Measurements from ENCODE around the gene SMIM5.

The SMIM5 gene

DNA sequence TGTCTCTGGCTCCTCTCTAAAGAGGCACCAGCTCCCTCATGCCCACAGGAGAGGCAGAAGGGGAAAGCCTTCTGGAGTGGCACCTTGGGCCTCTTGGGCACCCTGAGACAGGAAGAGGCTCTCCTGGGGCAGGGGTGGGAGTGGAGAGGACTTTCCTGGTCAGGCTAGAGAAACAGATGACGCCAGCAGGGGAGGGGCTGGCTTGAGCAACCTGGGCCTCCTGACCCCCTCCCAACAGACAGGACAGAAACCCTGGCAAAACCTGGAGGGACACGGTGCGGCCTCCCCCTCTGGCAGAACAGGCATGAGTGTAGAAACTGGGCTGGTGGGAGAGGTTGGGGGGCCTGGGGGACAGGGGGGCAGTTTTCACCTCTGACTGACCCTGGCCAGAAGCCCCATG lies 6.1 kb downstream of the SMIM5 start:
- no peaks in the 10 kb centered on the region for H3K9me3 ChIP-seq (ENCODE audit: control insufficient read depth in 5 of 5, low read length in 5 of 5)
- H3K27ac ChIP-seq (ENCODE audit: low read depth, low read length): no peak overlapping the region
- no peak overlapping the region for H3K9ac ChIP-seq (ENCODE audit: low read length in 5 of 5)
- peaks cover 0 to 3% (median under 1%) of the 10 kb centered on the region in 5 donors for H3K4me1 ChIP-seq (ENCODE audit: control insufficient read depth in 5 of 5, insufficient read depth in 5 of 5, low read length in 5 of 5)
- peaks cover 0 to 57% (median 32%) of the 10 kb centered on the region in 5 donors for H3K36me3 ChIP-seq (ENCODE audit: control insufficient read depth in 5 of 5, insufficient read depth in 5 of 5, low read length in 5 of 5)
- H3K4me3 ChIP-seq (ENCODE audit: low read depth in 1 of 5, low read length in 5 of 5): no peak overlapping the region
- H3K27me3 ChIP-seq (ENCODE audit: control insufficient read depth in 5 of 5, insufficient read depth in 4 of 5, low read length in 5 of 5): no peaks in the 10 kb centered on the region

DNA sequence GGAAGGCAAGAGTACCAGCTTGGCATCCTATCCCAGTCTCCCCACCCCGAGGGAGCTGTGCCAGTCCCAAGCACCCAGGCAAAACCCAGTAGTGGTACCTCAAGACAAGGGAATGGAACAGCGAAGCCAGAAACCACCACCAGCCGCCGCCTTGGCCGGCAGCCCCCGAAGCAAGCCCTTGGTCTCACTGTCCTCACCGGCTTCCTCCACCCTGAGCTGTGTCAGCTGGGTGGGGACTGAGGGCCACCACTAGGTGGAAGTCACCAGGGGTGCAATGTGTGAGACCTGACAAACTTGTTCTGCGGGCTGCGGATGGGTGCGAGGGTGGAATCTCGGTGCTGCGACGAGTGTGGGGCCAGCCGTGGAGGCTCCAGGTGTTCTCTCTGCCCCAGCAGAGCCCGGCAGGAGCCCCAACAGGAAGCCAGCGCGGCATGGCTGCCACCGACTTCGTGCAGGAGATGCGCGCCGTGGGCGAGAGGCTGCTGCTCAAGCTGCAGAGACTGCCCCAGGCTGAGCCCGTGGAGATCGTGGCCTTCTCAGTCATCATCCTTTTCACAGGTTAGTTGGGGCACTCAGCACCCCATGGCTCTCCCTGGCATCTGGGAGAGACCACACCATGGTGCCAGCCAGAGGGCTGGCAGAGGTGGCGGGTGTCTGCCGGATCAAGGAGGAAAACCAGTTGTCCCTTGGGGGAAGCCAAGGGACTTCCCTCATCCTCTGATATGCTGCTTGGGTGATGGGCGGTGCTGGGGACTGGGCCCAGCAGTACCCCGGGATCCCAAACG lies 6.7 kb downstream of the SMIM5 start:
- H3K27ac ChIP-seq (ENCODE audit: low read depth, low read length): no peak overlapping the region
- no peak overlapping the region for H3K4me3 ChIP-seq (ENCODE audit: low read depth in 1 of 5, low read length in 5 of 5)
- no peaks in the 10 kb centered on the region for H3K9me3 ChIP-seq (ENCODE audit: control insufficient read depth in 5 of 5, low read length in 5 of 5)
- H3K4me1 ChIP-seq (ENCODE audit: control insufficient read depth in 5 of 5, insufficient read depth in 5 of 5, low read length in 5 of 5): no peaks in the 10 kb centered on the region
- H3K9ac ChIP-seq (ENCODE audit: low read length in 5 of 5): no peak overlapping the region
- peaks cover 0 to 57% (median 32%) of the 10 kb centered on the region in 5 donors for H3K36me3 ChIP-seq (ENCODE audit: control insufficient read depth in 5 of 5, insufficient read depth in 5 of 5, low read length in 5 of 5)
- no peaks in the 10 kb centered on the region for H3K27me3 ChIP-seq (ENCODE audit: control insufficient read depth in 5 of 5, insufficient read depth in 4 of 5, low read length in 5 of 5)

DNA sequence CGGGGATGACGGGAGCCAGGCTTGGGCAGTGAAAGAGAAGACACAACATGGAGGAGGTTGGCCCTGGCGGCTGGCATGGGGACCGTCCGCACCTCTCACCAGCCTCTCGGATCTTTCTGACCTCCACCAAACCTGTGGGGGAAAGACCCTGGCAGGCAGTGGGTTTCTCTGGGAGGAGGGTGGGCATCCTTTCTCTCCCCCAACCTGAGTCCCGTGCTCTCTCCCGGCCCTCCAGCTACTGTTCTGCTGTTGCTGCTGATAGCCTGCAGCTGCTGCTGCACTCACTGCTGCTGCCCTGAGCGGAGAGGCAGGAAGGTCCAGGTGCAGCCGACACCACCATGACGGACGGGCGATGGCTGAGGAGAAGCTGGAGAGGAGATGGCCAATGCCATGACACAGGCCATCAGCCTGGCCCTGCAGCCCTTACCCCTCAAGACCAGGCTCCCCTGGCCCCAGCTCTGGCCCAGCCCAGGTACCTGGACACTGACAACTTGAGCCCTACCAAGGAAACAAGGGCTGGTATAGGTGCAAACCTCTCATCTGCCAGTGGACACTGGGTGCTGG lies 7.4 kb downstream of the SMIM5 start:
- H3K27me3 ChIP-seq (ENCODE audit: control insufficient read depth in 5 of 5, insufficient read depth in 4 of 5, low read length in 5 of 5): no peaks in the 10 kb centered on the region
- H3K27ac ChIP-seq (ENCODE audit: low read depth, low read length): no peak overlapping the region
- H3K4me1 ChIP-seq (ENCODE audit: control insufficient read depth in 5 of 5, insufficient read depth in 5 of 5, low read length in 5 of 5): peaks cover 0 to under 1% (median 0%) of the 10 kb centered on the region in 5 donors
- H3K9ac ChIP-seq (ENCODE audit: low read length in 5 of 5): no peak overlapping the region
- peaks cover 0 to 58% (median 33%) of the 10 kb centered on the region in 5 donors for H3K36me3 ChIP-seq (ENCODE audit: control insufficient read depth in 5 of 5, insufficient read depth in 5 of 5, low read length in 5 of 5)
- no peak overlapping the region for H3K4me3 ChIP-seq (ENCODE audit: low read depth in 1 of 5, low read length in 5 of 5)
- H3K9me3 ChIP-seq (ENCODE audit: control insufficient read depth in 5 of 5, low read length in 5 of 5): no peaks in the 10 kb centered on the region

DNA sequence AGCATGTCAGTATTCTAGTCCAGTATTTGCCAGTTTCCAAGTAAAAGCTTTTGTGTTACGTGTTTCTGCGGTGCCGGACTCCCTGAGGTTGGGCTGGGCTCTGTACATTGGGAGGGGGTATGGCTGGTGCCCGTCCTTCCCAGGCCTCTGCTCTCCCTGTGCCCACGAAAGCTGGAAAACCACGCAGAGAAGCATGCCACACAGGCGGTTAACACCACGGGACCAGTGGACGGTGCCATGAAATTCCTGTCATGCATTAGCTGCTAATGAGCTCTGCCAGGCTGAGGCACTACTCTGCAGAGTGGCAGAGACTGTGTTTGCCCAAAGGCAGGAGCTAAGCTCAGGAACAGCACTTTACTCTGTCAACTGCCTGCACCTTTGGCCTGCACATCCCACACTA lies 8.1 kb downstream of the SMIM5 start:
- Histone ChIP-seq H3K36me3 (ENCODE audit: control insufficient read depth in 5 of 5, insufficient read depth in 5 of 5, low read length in 5 of 5) (peaks cover 0 to 55% (median 34%) of the 10 kb centered on the region in 5 donors), H3K4me3 (ENCODE audit: low read depth in 1 of 5, low read length in 5 of 5) (no peak overlapping the region), H3K4me1 (ENCODE audit: control insufficient read depth in 5 of 5, insufficient read depth in 5 of 5, low read length in 5 of 5) (peaks cover 0 to 7% (median 0%) of the 10 kb centered on the region in 5 donors), H3K27ac (ENCODE audit: low read depth, low read length) (no peak overlapping the region), H3K9me3 (ENCODE audit: control insufficient read depth in 5 of 5, low read length in 5 of 5) (no peaks in the 10 kb centered on the region), H3K9ac (ENCODE audit: low read length in 5 of 5) (no peak overlapping the region), H3K27me3 (ENCODE audit: control insufficient read depth in 5 of 5, insufficient read depth in 4 of 5, low read length in 5 of 5) (no peaks in the 10 kb centered on the region)

DNA sequence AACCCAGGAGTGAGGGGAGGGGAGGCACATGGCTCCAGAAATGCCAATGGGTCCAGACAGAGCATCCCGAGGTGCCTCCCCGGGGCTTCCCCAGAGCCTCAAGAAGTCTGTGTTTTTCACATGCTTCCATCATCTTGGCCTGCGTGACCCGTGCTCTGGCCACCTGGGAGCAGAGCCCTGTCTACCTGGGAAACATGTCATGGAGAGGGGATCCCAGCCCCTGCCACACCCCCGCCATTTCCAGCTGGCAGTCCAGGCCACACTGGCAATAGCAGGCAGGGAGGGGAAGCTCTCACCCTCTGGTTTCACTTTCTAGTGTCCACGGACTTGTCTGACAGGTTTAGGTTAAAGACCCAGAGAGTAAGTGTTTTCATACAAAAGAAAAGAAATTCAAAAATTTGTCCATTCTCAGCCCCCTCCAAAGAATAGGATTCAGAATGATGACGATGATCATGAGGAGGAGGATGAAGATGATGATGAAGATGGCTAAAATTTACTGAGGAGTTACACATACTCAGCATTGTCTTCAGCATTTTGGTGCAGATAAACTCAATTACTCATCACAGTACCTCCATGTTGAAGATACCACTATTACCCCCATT lies 9.0 kb downstream of the SMIM5 start:
- Histone ChIP-seq H3K9me3 (ENCODE audit: control insufficient read depth in 5 of 5, low read length in 5 of 5) (no peaks in the 10 kb centered on the region), H3K9ac (ENCODE audit: low read length in 5 of 5) (no peak overlapping the region), H3K4me1 (ENCODE audit: control insufficient read depth in 5 of 5, insufficient read depth in 5 of 5, low read length in 5 of 5) (peaks cover 0 to 9% (median 0%) of the 10 kb centered on the region in 5 donors), H3K27me3 (ENCODE audit: control insufficient read depth in 5 of 5, insufficient read depth in 4 of 5, low read length in 5 of 5) (no peaks in the 10 kb centered on the region), H3K27ac (ENCODE audit: low read depth, low read length) (no peak overlapping the region), H3K4me3 (ENCODE audit: low read depth in 1 of 5, low read length in 5 of 5) (no peak overlapping the region), H3K36me3 (ENCODE audit: control insufficient read depth in 5 of 5, insufficient read depth in 5 of 5, low read length in 5 of 5) (peaks cover 0 to 58% (median 39%) of the 10 kb centered on the region in 5 donors)

DNA sequence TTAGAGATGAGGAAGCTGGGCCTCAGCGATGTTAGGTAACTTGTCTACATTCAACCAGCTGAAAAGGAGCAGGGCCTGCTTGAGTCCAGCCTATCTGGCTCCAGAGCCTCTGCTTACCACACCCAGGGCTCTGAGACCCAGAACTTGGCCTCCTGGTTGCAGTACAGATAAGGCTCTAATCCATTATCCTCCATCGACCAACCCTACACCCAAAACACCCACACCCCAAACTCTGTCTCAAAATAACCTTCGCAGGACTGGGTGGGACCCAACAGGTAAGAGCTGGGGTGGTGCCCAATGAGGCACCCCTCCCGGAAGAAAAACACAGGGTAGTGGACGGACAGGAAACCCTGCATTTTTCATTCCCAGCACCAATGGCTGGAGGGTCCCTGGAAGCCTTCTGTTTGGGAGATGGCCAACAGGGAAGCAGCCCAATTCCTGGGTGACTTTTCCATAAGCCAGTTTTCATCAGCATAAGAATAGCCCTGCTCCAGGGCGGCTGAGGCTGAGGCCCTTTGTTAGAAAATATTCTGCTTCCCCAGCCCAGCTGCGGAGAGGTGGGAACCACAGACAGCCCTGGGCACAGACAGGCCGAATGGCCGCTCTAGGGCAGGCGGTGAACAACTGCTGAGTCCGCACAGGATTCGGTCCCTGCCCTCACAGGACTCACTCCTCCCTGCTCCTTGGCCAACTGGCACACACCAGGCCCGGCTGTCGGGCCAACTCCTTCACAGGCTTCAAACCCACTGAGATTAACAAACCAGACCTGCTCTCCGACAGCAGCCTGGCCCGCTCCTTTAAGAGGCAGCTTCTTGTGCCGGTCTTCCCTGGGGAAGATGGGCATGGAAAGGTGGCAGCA lies 9.8 kb downstream of the SMIM5 start:
- Histone ChIP-seq H3K36me3 (ENCODE audit: control insufficient read depth in 5 of 5, insufficient read depth in 5 of 5, low read length in 5 of 5) (peaks cover 0 to 65% (median 36%) of the 10 kb centered on the region in 5 donors), H3K4me1 (ENCODE audit: control insufficient read depth in 5 of 5, insufficient read depth in 5 of 5, low read length in 5 of 5) (peaks cover 0 to 9% (median 0%) of the 10 kb centered on the region in 5 donors), H3K4me3 (ENCODE audit: low read depth in 1 of 5, low read length in 5 of 5) (no peak overlapping the region), H3K9me3 (ENCODE audit: control insufficient read depth in 5 of 5, low read length in 5 of 5) (no peaks in the 10 kb centered on the region), H3K9ac (ENCODE audit: low read length in 5 of 5) (peak overlapping the region in 1 of 5 donors; percentile 0), H3K27ac (ENCODE audit: low read depth, low read length) (no peak overlapping the region), H3K27me3 (ENCODE audit: control insufficient read depth in 5 of 5, insufficient read depth in 4 of 5, low read length in 5 of 5) (no peaks in the 10 kb centered on the region)

DNA sequence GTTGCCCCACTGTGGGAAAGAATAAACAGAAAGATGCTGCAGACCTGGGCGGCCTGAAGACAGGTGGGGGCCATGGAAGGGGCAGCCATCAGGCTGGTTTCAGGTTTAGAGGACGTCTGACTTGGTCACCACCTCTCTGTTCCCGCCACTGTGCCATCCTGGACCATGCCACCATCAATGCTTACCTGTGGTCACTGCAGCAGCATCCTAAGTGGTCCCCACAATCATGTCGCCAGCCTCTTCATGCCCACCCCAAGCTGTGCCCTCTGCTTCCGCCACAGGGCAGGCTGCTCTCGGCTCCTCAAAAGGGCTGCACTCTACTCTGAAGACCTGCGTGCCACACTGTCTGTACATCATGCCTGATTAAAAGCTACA lies 10.4 kb downstream of the SMIM5 start:
- no peaks in the 10 kb centered on the region for H3K27me3 ChIP-seq (ENCODE audit: control insufficient read depth in 5 of 5, insufficient read depth in 4 of 5, low read length in 5 of 5)
- peaks cover 0 to 60% (median 32%) of the 10 kb centered on the region in 5 donors for H3K36me3 ChIP-seq (ENCODE audit: control insufficient read depth in 5 of 5, insufficient read depth in 5 of 5, low read length in 5 of 5)
- peak overlapping the region in 1 of 5 donors; percentile 0 for H3K9ac ChIP-seq (ENCODE audit: low read length in 5 of 5)
- H3K27ac ChIP-seq (ENCODE audit: low read depth, low read length): no peak overlapping the region
- H3K4me3 ChIP-seq (ENCODE audit: low read depth in 1 of 5, low read length in 5 of 5): no peak overlapping the region
- peaks cover 0 to 9% (median 0%) of the 10 kb centered on the region in 5 donors for H3K4me1 ChIP-seq (ENCODE audit: control insufficient read depth in 5 of 5, insufficient read depth in 5 of 5, low read length in 5 of 5)
- H3K9me3 ChIP-seq (ENCODE audit: control insufficient read depth in 5 of 5, low read length in 5 of 5): no peaks in the 10 kb centered on the region

DNA sequence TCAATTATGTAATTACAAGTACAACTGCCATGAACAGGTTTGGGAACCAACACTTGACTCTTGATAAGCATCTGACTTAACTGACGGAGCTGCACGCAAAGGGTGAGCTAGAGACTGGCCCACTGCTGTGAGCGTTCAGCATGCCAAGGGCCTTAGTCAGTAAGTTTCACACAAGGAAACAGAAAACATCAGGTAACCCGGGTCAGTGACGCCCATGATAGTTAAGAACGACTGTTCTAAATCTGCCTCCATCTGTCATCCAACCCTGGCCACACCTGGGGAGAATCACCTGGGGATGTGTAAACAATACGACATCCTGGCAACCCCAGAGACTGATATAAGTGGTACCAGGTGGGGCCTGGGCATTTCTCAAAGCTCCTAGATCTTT lies 12.3 kb downstream of the SMIM5 start:
- Histone ChIP-seq H3K27ac (ENCODE audit: low read depth, low read length) (no peak overlapping the region), H3K9ac (ENCODE audit: low read length in 5 of 5) (no peak overlapping the region), H3K36me3 (ENCODE audit: control insufficient read depth in 5 of 5, insufficient read depth in 5 of 5, low read length in 5 of 5) (peaks cover 0 to 63% (median 34%) of the 10 kb centered on the region in 5 donors), H3K9me3 (ENCODE audit: control insufficient read depth in 5 of 5, low read length in 5 of 5) (no peaks in the 10 kb centered on the region), H3K4me3 (ENCODE audit: low read depth in 1 of 5, low read length in 5 of 5) (no peak overlapping the region), H3K27me3 (ENCODE audit: control insufficient read depth in 5 of 5, insufficient read depth in 4 of 5, low read length in 5 of 5) (no peaks in the 10 kb centered on the region), H3K4me1 (ENCODE audit: control insufficient read depth in 5 of 5, insufficient read depth in 5 of 5, low read length in 5 of 5) (peaks cover 0 to 9% (median 0%) of the 10 kb centered on the region in 5 donors)

DNA sequence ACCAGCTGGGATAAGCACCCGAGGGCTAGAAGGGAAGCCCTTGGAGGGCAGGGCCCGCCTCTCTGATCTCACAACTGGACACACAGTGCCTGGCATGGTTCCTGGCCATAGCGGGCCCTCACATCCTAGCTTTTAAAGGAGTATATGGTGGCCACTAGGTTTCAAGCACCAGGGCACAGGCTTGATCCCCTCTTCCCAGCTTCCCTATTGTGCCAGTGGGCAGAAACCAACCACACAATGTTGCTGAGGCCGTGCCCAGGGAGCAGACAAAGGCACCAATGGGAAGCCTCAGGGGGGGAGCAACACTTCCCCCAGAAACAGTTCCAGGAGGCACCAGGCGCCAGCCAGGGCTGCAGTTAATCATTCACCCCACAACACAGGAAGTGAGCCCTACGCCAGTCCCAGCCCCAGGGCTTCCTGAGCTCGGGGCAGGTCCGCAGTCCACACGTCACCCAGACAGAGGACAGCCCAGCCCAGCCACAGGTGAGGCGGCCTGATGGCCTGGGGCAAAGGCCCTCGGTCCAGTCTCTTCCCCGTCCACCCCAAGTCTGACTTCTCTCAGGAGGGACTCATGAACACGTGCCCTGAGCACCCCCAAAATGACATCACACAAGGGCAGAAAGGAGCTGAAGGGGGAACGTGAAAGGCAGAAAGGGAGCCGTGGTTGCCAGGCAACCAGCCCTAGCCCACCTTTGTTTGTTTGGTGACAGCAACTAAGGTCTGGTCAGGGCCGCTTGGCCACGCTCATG lies 12.8 kb downstream of the SMIM5 start:
- H3K4me3 ChIP-seq (ENCODE audit: low read depth in 1 of 5, low read length in 5 of 5): no peak overlapping the region
- peaks cover 0 to 9% (median 0%) of the 10 kb centered on the region in 5 donors for H3K4me1 ChIP-seq (ENCODE audit: control insufficient read depth in 5 of 5, insufficient read depth in 5 of 5, low read length in 5 of 5)
- H3K27me3 ChIP-seq (ENCODE audit: control insufficient read depth in 5 of 5, insufficient read depth in 4 of 5, low read length in 5 of 5): no peaks in the 10 kb centered on the region
- no peak overlapping the region for H3K27ac ChIP-seq (ENCODE audit: low read depth, low read length)
- peaks cover 0 to 63% (median 34%) of the 10 kb centered on the region in 5 donors for H3K36me3 ChIP-seq (ENCODE audit: control insufficient read depth in 5 of 5, insufficient read depth in 5 of 5, low read length in 5 of 5)
- no peaks in the 10 kb centered on the region for H3K9me3 ChIP-seq (ENCODE audit: control insufficient read depth in 5 of 5, low read length in 5 of 5)
- peak overlapping the region in 1 of 5 donors; percentile 43 for H3K9ac ChIP-seq (ENCODE audit: low read length in 5 of 5)
